Panc1 (cell line): Measurements from ENCODE around the gene SYT1.

ENCODE experiments used
- CTCF ChIP-seq: fragments of 450-650 bp; IDR thresholded peaks from 2 replicates; pipeline ENCODE4 v1.5.1; 2017; ENCODE audit warnings: mild to moderate bottlenecking
- POLR2AphosphoS5 ChIP-seq: IDR thresholded peaks from 2 replicates; pipeline ENCODE4 v1.6.1; 2012; ENCODE audit warnings: mild to moderate bottlenecking, low read depth, low read length, moderate library complexity
- REST ChIP-seq, 2 experiments: IDR thresholded peaks; 2 replicates each; pipeline ENCODE4 v1.6.1; 2011 to 2012; ENCODE audit warnings: low read depth in 2 of 2, control low read depth in 1 of 2, low read length in 1 of 2, mild to moderate bottlenecking in 1 of 2, moderate library complexity in 1 of 2; ENCODE audit not compliant: insufficient read depth in 1 of 2
- SIN3A ChIP-seq: IDR thresholded peaks from 2 replicates; pipeline ENCODE4 v1.6.1; 2012; ENCODE audit warnings: low read depth, mild to moderate bottlenecking, low read length, moderate library complexity, borderline replicate concordance; ENCODE audit not compliant: insufficient read depth

GRCh38 chr12:79048962-79049361 lies 184.4 kb downstream of the SYT1 start:
- TF ChIP-seq CTCF (no peak), POLR2AphosphoS5 (no peak), SIN3A (no peak), REST (IDR thresholded peaks at IDR 0.05; ENCODE audit: insufficient read depth in 1 of 2, low read depth in 2 of 2, low read length in 1 of 2) (no peak)
